Endothelial cell of umbilical vein (primary cell): ENCODE data around the gene TRMT44. TPM values are rescaled to one million over a fixed set of nuclear protein-coding genes. Genes with fewer than 3 reads are reported as not detected.

ENCODE experiments used
- BruUV-seq: library from RNA; stranded (reverse); fragments of 400-500 nt; replicated peaks from 2 replicates; lab custom pipeline; 2021; lab: Mats Ljungman, UMichigan
- CTCF ChIA-PET: fragments of 300-600, 350-600 bp; sonication (Branson Sonifier 250); formaldehyde crosslinking; loops from one replicate; lab custom pipeline; 2021; ENCODE audit warnings: antibody characterized with exemption, inconsistent platforms; lab: Charles Lee
- POLR2A ChIA-PET: fragments of 300-600, 350-600 bp; sonication (Branson Sonifier 250); formaldehyde crosslinking; loops from one replicate; lab custom pipeline; 2021; ENCODE audit warnings: antibody characterized with exemption, inconsistent platforms; lab: Charles Lee
- DNase-seq: peaks from one replicate; pipeline ENCODE4 v3.0.0-alpha.2; 2011; ENCODE audit warnings: low read depth, low spot score
- FAIRE-seq: peaks from 2 replicates; lab custom pipeline; 2011; peaks lifted over from hg19 to GRCh38; lab: Jason Lieb, UNC
- H2AFZ ChIP-seq: 2 replicates; pipeline ENCODE4 v1.6.0; 2012; ENCODE audit warnings: low read depth, low read length, control low read depth, inconsistent platforms
- H3K27ac ChIP-seq: 2 replicates; pipeline ENCODE4 v1.5.1; 2011; ENCODE audit warnings: low read depth, mild to moderate bottlenecking, control low read depth, low read length, moderate library complexity; ENCODE audit not compliant: insufficient read depth
- H3K27me3 ChIP-seq, 2 experiments: 2 replicates each; pipeline versions ENCODE4 v1.6.0 to v1.6.1; 2011; ENCODE audit warnings: low read length in 2 of 2, mixed read lengths in 1 of 2; ENCODE audit not compliant: control insufficient read depth in 2 of 2, insufficient read depth in 2 of 2
- H3K36me3 ChIP-seq, 2 experiments: 2 replicates in 1 of 2; 3 replicates in 1 of 2; pipeline ENCODE4 v1.5.1; 2011; ENCODE audit warnings: low read length in 2 of 2, mild to moderate bottlenecking in 1 of 2, moderate library complexity in 1 of 2; ENCODE audit not compliant: control insufficient read depth in 2 of 2, insufficient read depth in 2 of 2; ENCODE audit errors: extremely low read depth in 1 of 2
- H3K4me1 ChIP-seq: 3 replicates; pipeline ENCODE4 v1.5.1; 2011; ENCODE audit warnings: mild to moderate bottlenecking, low read length; ENCODE audit not compliant: control insufficient read depth, insufficient read depth; ENCODE audit errors: extremely low read depth
- H3K4me2 ChIP-seq: 2 replicates; pipeline ENCODE4 v1.6.1; 2011; ENCODE audit warnings: low read length, control low read depth, mixed read lengths; ENCODE audit not compliant: insufficient read depth
- H3K4me3 ChIP-seq, 3 experiments: fragments of 200-600 bp in 1 of 3; sonication (generic), shearing (Covaris generic) in 1 of 3; replicated peaks in 1 of 3; 2 replicates each; pipeline ENCODE4 v1.5.1; 2011 to 2016; ENCODE audit warnings: control low read depth in 3 of 3, low read length in 3 of 3, mild to moderate bottlenecking in 2 of 3, inconsistent platforms in 1 of 3, low read depth in 1 of 3, moderate library complexity in 1 of 3; ENCODE audit not compliant: insufficient read depth in 1 of 3
- H3K79me2 ChIP-seq: 2 replicates; pipeline ENCODE4 v1.6.0; 2012; ENCODE audit warnings: low read length, inconsistent platforms; ENCODE audit not compliant: control insufficient read depth, insufficient read depth
- H3K9ac ChIP-seq: replicated peaks from 2 replicates; pipeline ENCODE3; 2011; ENCODE audit warnings: low read length, control low read depth; ENCODE audit not compliant: insufficient read depth; ENCODE audit errors: extremely low read depth
- H3K9me1 ChIP-seq: replicated peaks from 3 replicates; pipeline ENCODE4 v1.6.0; 2011; ENCODE audit warnings: mild to moderate bottlenecking, low read length; ENCODE audit not compliant: control insufficient read depth, insufficient read depth; ENCODE audit errors: extremely low read depth
- H3K9me3 ChIP-seq: replicated peaks from 2 replicates; pipeline ENCODE4 v1.5.1; 2012; ENCODE audit warnings: low read length, inconsistent platforms; ENCODE audit not compliant: control insufficient read depth, insufficient read depth
- H4K20me1 ChIP-seq: replicated peaks from 2 replicates; pipeline ENCODE3; 2011; ENCODE audit warnings: mild to moderate bottlenecking, low read length; ENCODE audit not compliant: control insufficient read depth, insufficient read depth; ENCODE audit errors: extremely low read depth
- CTCF ChIP-seq, 2 donors: IDR thresholded peaks; 1 replicate in 1 of 2; 2 replicates in 1 of 2; pipeline ENCODE4 v1.5.1; 2011; ENCODE audit warnings: low read length in 2 of 2, mild to moderate bottlenecking in 2 of 2, moderate library complexity in 2 of 2, control low read depth in 1 of 2, inconsistent platforms in 1 of 2, low read depth in 1 of 2; ENCODE audit not compliant: insufficient read depth in 1 of 2; ENCODE audit errors: extremely low read depth in 1 of 2
- EZH2 ChIP-seq: IDR thresholded peaks from 2 replicates; pipeline ENCODE4 v1.6.1; 2012; ENCODE audit warnings: borderline replicate concordance, low read depth, mild to moderate bottlenecking, moderate library complexity, low read length, inconsistent platforms; ENCODE audit not compliant: severe bottlenecking
- FOS ChIP-seq: IDR thresholded peaks from 2 replicates; pipeline ENCODE4 v1.6.1; 2011; ENCODE audit warnings: mild to moderate bottlenecking, low read length, moderate library complexity, borderline replicate concordance; ENCODE audit not compliant: insufficient read depth
- GATA2 ChIP-seq: IDR thresholded peaks from 2 replicates; pipeline ENCODE4 v1.7.0; 2011; ENCODE audit warnings: low read depth, mild to moderate bottlenecking, moderate library complexity, mixed read lengths, low read length; ENCODE audit not compliant: insufficient read length, insufficient read depth
- JUN ChIP-seq: IDR thresholded peaks from 2 replicates; pipeline ENCODE4 v1.6.1; 2011; ENCODE audit warnings: borderline replicate concordance, low read depth; ENCODE audit not compliant: insufficient read length, insufficient read depth
- MAX ChIP-seq: IDR thresholded peaks from 2 replicates; pipeline ENCODE4 v1.6.1; 2011; ENCODE audit not compliant: insufficient read depth, insufficient read length
- MYC ChIP-seq: IDR thresholded peaks from one replicate; pipeline ENCODE4 v1.6.1; 2011; ENCODE audit warnings: mild to moderate bottlenecking, low read depth, low read length
- POLR2A ChIP-seq: IDR thresholded peaks from 2 replicates; pipeline ENCODE4 v1.6.1; 2012; ENCODE audit warnings: low read depth, mild to moderate bottlenecking, control low read depth, low read length
- POLR2AphosphoS5 ChIP-seq: IDR thresholded peaks from 2 replicates; pipeline ENCODE4 v1.6.1; 2012; ENCODE audit warnings: low read depth, mild to moderate bottlenecking, control low read depth, low read length, moderate library complexity; ENCODE audit not compliant: insufficient read depth
- dilution Hi-C: fragments of 300-500 bp; cut with MboI; formaldehyde crosslinking; loops from one replicate; pipeline ENCODE4 v1.15.0; 2019; ENCODE audit warnings: low sequenced_read_pairs; ENCODE audit not compliant: extremely low pct_ligation_motif_present
- intact Hi-C: fragments of 100-400 bp; cut with micrococcal nuclease; formaldehyde crosslinking; loops from one replicate; pipeline ENCODE4 v1.10.0; 2022
- polyA plus RNA-seq, 4 experiments: library from polyadenylated mRNA; depleted of rRNA in 3 of 4; stranded (reverse) in 3 of 4; unstranded in 1 of 4; fragments of >200 nt; gene quantifications; 2 replicates each; pipeline versions ENCODE4 v1.2.1 to v1.2.3, GENCODE V29; 2011 to 2012; ENCODE audit warnings: missing spikeins in 1 of 4
- total RNA-seq: library from RNA; stranded (reverse); gene quantifications from 2 replicates; pipeline ENCODE4 v1.2.3, GENCODE V29; 2021

The TRMT44 gene
- total and polyA plus RNA-seq, 2 donors (not counting 3 experiments of a cell fraction or from before 2014, with no cell fraction given) = 10.4 to 17.3 TPM

GRCh38 chr4:8439168-8439567 is 1.4 kb upstream of the TRMT44 start:
- Histone ChIP-seq H3K36me3 (no peaks in the 10 kb centered on the region), H3K27ac (peak overlapping the region; percentile 91), H3K9me3 (no peaks in the 10 kb centered on the region), H2AFZ (peak overlapping the region; percentile 59), H3K4me1 (peaks cover 47% of the 10 kb centered on the region), H3K9ac (no peak overlapping the region), H3K9me1 (no peaks in the 10 kb centered on the region), H3K4me2 (peak overlapping the region; percentile 57), H4K20me1 (no peaks in the 10 kb centered on the region), H3K79me2 (peaks cover 44% of the 10 kb centered on the region), H3K27me3 (no peaks in the 10 kb centered on the region), H3K4me3 (peak overlapping the region in 1 of 3 experiments; percentile 97)
- FAIRE-seq = peak; percentile 54
- BruUV-seq = no TSS peak
- intact Hi-C loops (no loop called here), dilution Hi-C loops (no loop called here)
- no peak for TF ChIP-seq MAX
- TF ChIP-seq JUN = no peak
- peak; percentile 67 for DNase-seq
- ChIA-PET CTCF (interaction anchor here (1.5 to 2.5 kb wide), 2 partner anchors 11 kb away, joined by 6 to 19 read pairs; no protein-coding TSS in a partner anchor), POLR2A (interaction anchor here (0.6 kb wide), 1 partner anchor 10 kb away, joined by 3 read pairs; no protein-coding TSS in a partner anchor)

- Histone ChIP-seq H3K4me2 (peak overlapping the region; percentile 57), H3K27ac (peak overlapping the region; percentile 91), H3K27me3 (no peaks in the 10 kb centered on the region), H3K79me2 (peaks cover 51% of the 10 kb centered on the region), H2AFZ (peak overlapping the region; percentile 75), H3K9me3 (no peaks in the 10 kb centered on the region), H3K9ac (peak overlapping the region; percentile 99), H3K4me1 (peaks cover 47% of the 10 kb centered on the region), H3K36me3 (no peaks in the 10 kb centered on the region), H3K4me3 (peak overlapping the region; percentile 71 to 97 (median 72)), H3K9me1 (no peaks in the 10 kb centered on the region), H4K20me1 (no peaks in the 10 kb centered on the region)
- no peak for FAIRE-seq
- BruUV-seq = TSS peak; percentile 84
- CTCF ChIA-PET = interaction anchor here (1.5 kb wide), 1 partner anchor 12 kb away, joined by 6 read pairs; no protein-coding TSS in a partner anchor
- dilution Hi-C loops (no loop called here), intact Hi-C loops (loop anchor here (1.0 kb wide), 1 partner anchor 12 kb away; no protein-coding TSS in a partner anchor)
- POLR2A ChIA-PET = no interaction called here
- TF ChIP-seq EZH2 (no peak), FOS (no peak), POLR2AphosphoS5 (no peak), GATA2 (no peak), MAX (no peak), POLR2A (no peak), CTCF (IDR thresholded peaks at IDR 0.05; ENCODE audit: extremely low read depth in 1 of 2, insufficient read depth in 1 of 2, low read depth in 1 of 2, low read length in 2 of 2) (no peak), MYC (no peak), JUN (no peak)
- no peak for DNase-seq
These were observed 574 bp upstream of the TRMT44 start for GRCh38 chr4:8439914-8440491.
